Measurements from ENCODE around the gene TSPAN17.

DNA sequence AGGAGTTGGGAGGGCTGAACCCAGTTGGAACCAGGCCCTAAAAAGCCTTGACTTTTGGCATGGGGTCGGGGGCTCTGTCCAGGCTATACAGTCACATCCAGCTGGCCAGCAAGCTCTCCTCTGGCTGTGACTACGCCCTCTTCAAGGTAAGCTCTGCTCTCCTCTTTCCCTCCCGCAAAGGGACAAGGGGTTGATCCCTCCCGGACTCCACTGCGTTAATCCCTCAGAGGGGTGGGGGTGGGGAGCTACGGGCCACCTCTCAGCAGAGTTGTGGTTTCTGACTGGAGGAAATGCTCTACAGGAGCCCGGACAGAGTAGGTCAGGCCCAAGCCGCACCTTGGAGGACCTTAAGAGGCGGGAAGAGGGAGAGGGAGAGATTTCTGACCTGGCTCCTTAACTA is 3.0 kb upstream of the TSPAN17 start:
- TF ChIP-seq, protein P1, sequence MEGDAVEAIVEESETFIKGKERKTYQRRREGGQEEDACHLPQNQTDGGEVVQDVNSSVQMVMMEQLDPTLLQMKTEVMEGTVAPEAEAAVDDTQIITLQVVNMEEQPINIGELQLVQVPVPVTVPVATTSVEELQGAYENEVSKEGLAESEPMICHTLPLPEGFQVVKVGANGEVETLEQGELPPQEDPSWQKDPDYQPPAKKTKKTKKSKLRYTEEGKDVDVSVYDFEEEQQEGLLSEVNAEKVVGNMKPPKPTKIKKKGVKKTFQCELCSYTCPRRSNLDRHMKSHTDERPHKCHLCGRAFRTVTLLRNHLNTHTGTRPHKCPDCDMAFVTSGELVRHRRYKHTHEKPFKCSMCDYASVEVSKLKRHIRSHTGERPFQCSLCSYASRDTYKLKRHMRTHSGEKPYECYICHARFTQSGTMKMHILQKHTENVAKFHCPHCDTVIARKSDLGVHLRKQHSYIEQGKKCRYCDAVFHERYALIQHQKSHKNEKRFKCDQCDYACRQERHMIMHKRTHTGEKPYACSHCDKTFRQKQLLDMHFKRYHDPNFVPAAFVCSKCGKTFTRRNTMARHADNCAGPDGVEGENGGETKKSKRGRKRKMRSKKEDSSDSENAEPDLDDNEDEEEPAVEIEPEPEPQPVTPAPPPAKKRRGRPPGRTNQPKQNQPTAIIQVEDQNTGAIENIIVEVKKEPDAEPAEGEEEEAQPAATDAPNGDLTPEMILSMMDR (conservative IDR thresholded peaks at IDR 0.05) = no peak
- no peak for TF ChIP-seq ZFX (IDR thresholded peaks at IDR 0.05)
